Endothelial cell of umbilical vein (primary cell): ENCODE results near the gene ZBP1. TPM values are rescaled to one million over a fixed set of nuclear protein-coding genes. Genes with fewer than 3 reads are reported as not detected.

ENCODE experiments used
- BruUV-seq: library from RNA; stranded (reverse); fragments of 400-500 nt; replicated peaks from 2 replicates; lab custom pipeline; 2021; lab: Mats Ljungman, UMichigan
- CTCF ChIA-PET: fragments of 300-600, 350-600 bp; sonication (Branson Sonifier 250); formaldehyde crosslinking; loops from one replicate; lab custom pipeline; 2021; ENCODE audit warnings: antibody characterized with exemption, inconsistent platforms; lab: Charles Lee
- POLR2A ChIA-PET: fragments of 300-600, 350-600 bp; sonication (Branson Sonifier 250); formaldehyde crosslinking; loops from one replicate; lab custom pipeline; 2021; ENCODE audit warnings: antibody characterized with exemption, inconsistent platforms; lab: Charles Lee
- DNase-seq: peaks from one replicate; pipeline ENCODE4 v3.0.0-alpha.2; 2011; ENCODE audit warnings: low read depth, low spot score
- FAIRE-seq: peaks from 2 replicates; lab custom pipeline; 2011; peaks lifted over from hg19 to GRCh38; lab: Jason Lieb, UNC
- H2AFZ ChIP-seq: 2 replicates; pipeline ENCODE4 v1.6.0; 2012; ENCODE audit warnings: low read depth, low read length, control low read depth, inconsistent platforms
- H3K27ac ChIP-seq: 2 replicates; pipeline ENCODE4 v1.5.1; 2011; ENCODE audit warnings: low read depth, mild to moderate bottlenecking, control low read depth, low read length, moderate library complexity; ENCODE audit not compliant: insufficient read depth
- H3K27me3 ChIP-seq, 2 experiments: 2 replicates each; pipeline versions ENCODE4 v1.6.0 to v1.6.1; 2011; ENCODE audit warnings: low read length in 2 of 2, mixed read lengths in 1 of 2; ENCODE audit not compliant: control insufficient read depth in 2 of 2, insufficient read depth in 2 of 2
- H3K36me3 ChIP-seq, 2 experiments: 2 replicates in 1 of 2; 3 replicates in 1 of 2; pipeline ENCODE4 v1.5.1; 2011; ENCODE audit warnings: low read length in 2 of 2, mild to moderate bottlenecking in 1 of 2, moderate library complexity in 1 of 2; ENCODE audit not compliant: control insufficient read depth in 2 of 2, insufficient read depth in 2 of 2; ENCODE audit errors: extremely low read depth in 1 of 2
- H3K4me1 ChIP-seq: 3 replicates; pipeline ENCODE4 v1.5.1; 2011; ENCODE audit warnings: mild to moderate bottlenecking, low read length; ENCODE audit not compliant: control insufficient read depth, insufficient read depth; ENCODE audit errors: extremely low read depth
- H3K4me2 ChIP-seq: 2 replicates; pipeline ENCODE4 v1.6.1; 2011; ENCODE audit warnings: low read length, control low read depth, mixed read lengths; ENCODE audit not compliant: insufficient read depth
- H3K4me3 ChIP-seq, 3 experiments: fragments of 200-600 bp in 1 of 3; sonication (generic), shearing (Covaris generic) in 1 of 3; replicated peaks in 1 of 3; 2 replicates each; pipeline ENCODE4 v1.5.1; 2011 to 2016; ENCODE audit warnings: control low read depth in 3 of 3, low read length in 3 of 3, mild to moderate bottlenecking in 2 of 3, inconsistent platforms in 1 of 3, low read depth in 1 of 3, moderate library complexity in 1 of 3; ENCODE audit not compliant: insufficient read depth in 1 of 3
- H3K79me2 ChIP-seq: 2 replicates; pipeline ENCODE4 v1.6.0; 2012; ENCODE audit warnings: low read length, inconsistent platforms; ENCODE audit not compliant: control insufficient read depth, insufficient read depth
- H3K9ac ChIP-seq: replicated peaks from 2 replicates; pipeline ENCODE3; 2011; ENCODE audit warnings: low read length, control low read depth; ENCODE audit not compliant: insufficient read depth; ENCODE audit errors: extremely low read depth
- H3K9me1 ChIP-seq: replicated peaks from 3 replicates; pipeline ENCODE4 v1.6.0; 2011; ENCODE audit warnings: mild to moderate bottlenecking, low read length; ENCODE audit not compliant: control insufficient read depth, insufficient read depth; ENCODE audit errors: extremely low read depth
- H3K9me3 ChIP-seq: replicated peaks from 2 replicates; pipeline ENCODE4 v1.5.1; 2012; ENCODE audit warnings: low read length, inconsistent platforms; ENCODE audit not compliant: control insufficient read depth, insufficient read depth
- H4K20me1 ChIP-seq: replicated peaks from 2 replicates; pipeline ENCODE3; 2011; ENCODE audit warnings: mild to moderate bottlenecking, low read length; ENCODE audit not compliant: control insufficient read depth, insufficient read depth; ENCODE audit errors: extremely low read depth
- CTCF ChIP-seq, 2 donors: IDR thresholded peaks; 1 replicate in 1 of 2; 2 replicates in 1 of 2; pipeline ENCODE4 v1.5.1; 2011; ENCODE audit warnings: low read length in 2 of 2, mild to moderate bottlenecking in 2 of 2, moderate library complexity in 2 of 2, control low read depth in 1 of 2, inconsistent platforms in 1 of 2, low read depth in 1 of 2; ENCODE audit not compliant: insufficient read depth in 1 of 2; ENCODE audit errors: extremely low read depth in 1 of 2
- EZH2 ChIP-seq: IDR thresholded peaks from 2 replicates; pipeline ENCODE4 v1.6.1; 2012; ENCODE audit warnings: borderline replicate concordance, low read depth, mild to moderate bottlenecking, moderate library complexity, low read length, inconsistent platforms; ENCODE audit not compliant: severe bottlenecking
- FOS ChIP-seq: IDR thresholded peaks from 2 replicates; pipeline ENCODE4 v1.6.1; 2011; ENCODE audit warnings: mild to moderate bottlenecking, low read length, moderate library complexity, borderline replicate concordance; ENCODE audit not compliant: insufficient read depth
- GATA2 ChIP-seq: IDR thresholded peaks from 2 replicates; pipeline ENCODE4 v1.7.0; 2011; ENCODE audit warnings: low read depth, mild to moderate bottlenecking, moderate library complexity, mixed read lengths, low read length; ENCODE audit not compliant: insufficient read length, insufficient read depth
- JUN ChIP-seq: IDR thresholded peaks from 2 replicates; pipeline ENCODE4 v1.6.1; 2011; ENCODE audit warnings: borderline replicate concordance, low read depth; ENCODE audit not compliant: insufficient read length, insufficient read depth
- MAX ChIP-seq: IDR thresholded peaks from 2 replicates; pipeline ENCODE4 v1.6.1; 2011; ENCODE audit not compliant: insufficient read depth, insufficient read length
- MYC ChIP-seq: IDR thresholded peaks from one replicate; pipeline ENCODE4 v1.6.1; 2011; ENCODE audit warnings: mild to moderate bottlenecking, low read depth, low read length
- POLR2A ChIP-seq: IDR thresholded peaks from 2 replicates; pipeline ENCODE4 v1.6.1; 2012; ENCODE audit warnings: low read depth, mild to moderate bottlenecking, control low read depth, low read length
- POLR2AphosphoS5 ChIP-seq: IDR thresholded peaks from 2 replicates; pipeline ENCODE4 v1.6.1; 2012; ENCODE audit warnings: low read depth, mild to moderate bottlenecking, control low read depth, low read length, moderate library complexity; ENCODE audit not compliant: insufficient read depth
- dilution Hi-C: fragments of 300-500 bp; cut with MboI; formaldehyde crosslinking; loops from one replicate; pipeline ENCODE4 v1.15.0; 2019; ENCODE audit warnings: low sequenced_read_pairs; ENCODE audit not compliant: extremely low pct_ligation_motif_present
- intact Hi-C: fragments of 100-400 bp; cut with micrococcal nuclease; formaldehyde crosslinking; loops from one replicate; pipeline ENCODE4 v1.10.0; 2022
- polyA plus RNA-seq, 4 experiments: library from polyadenylated mRNA; depleted of rRNA in 3 of 4; stranded (reverse) in 3 of 4; unstranded in 1 of 4; fragments of >200 nt; gene quantifications; 2 replicates each; pipeline versions ENCODE4 v1.2.1 to v1.2.3, GENCODE V29; 2011 to 2012; ENCODE audit warnings: missing spikeins in 1 of 4
- total RNA-seq: library from RNA; stranded (reverse); gene quantifications from 2 replicates; pipeline ENCODE4 v1.2.3, GENCODE V29; 2021

Gene ZBP1
- total and polyA plus RNA-seq, 2 donors (not counting 3 experiments of a cell fraction or from before 2014, with no cell fraction given): not detected

DNA sequence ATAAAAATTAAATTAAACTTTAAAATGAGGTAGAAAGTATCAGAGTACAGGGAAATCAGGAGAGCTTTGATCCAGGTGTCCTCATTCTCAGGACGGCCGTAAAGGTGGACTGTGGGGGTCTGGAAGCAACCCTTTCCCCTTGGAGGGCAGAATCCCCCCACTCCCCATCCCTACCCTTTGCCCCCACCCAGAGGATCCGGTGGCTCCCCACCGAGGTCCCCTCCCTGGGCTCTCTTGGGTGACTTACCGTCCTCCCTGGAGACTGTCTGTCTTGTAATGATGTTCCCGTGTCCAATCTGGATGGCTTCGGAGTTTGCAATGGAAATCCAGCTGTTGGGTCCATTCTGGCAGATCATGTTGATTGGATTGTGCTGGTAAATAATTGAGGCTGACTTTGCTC, 7.3 kb downstream of the ZBP1 start:
- no TSS peak for BruUV-seq

GRCh38 chr20:57612436-57612835, 7.8 kb downstream of the ZBP1 start:
- intact Hi-C loops (no loop called here), dilution Hi-C loops (no loop called here)
- CTCF ChIA-PET: interaction anchor here (1.3 kb wide), 1 partner anchor 10 kb away, joined by 8 read pairs; no protein-coding TSS in a partner anchor
- Histone ChIP-seq H3K9me3 (no peaks in the 10 kb centered on the region), H3K4me3 (no peak overlapping the region), H3K9ac (no peak overlapping the region), H2AFZ (no peak overlapping the region), H3K79me2 (no peaks in the 10 kb centered on the region), H3K27ac (no peak overlapping the region), H3K4me1 (no peaks in the 10 kb centered on the region), H3K27me3 (no peaks in the 10 kb centered on the region), H3K36me3 (no peaks in the 10 kb centered on the region), H3K4me2 (no peak overlapping the region), H4K20me1 (no peaks in the 10 kb centered on the region), H3K9me1 (no peaks in the 10 kb centered on the region)
- no TSS peak for BruUV-seq
- TF ChIP-seq MYC: no peak
- no peak for TF ChIP-seq POLR2A
- TF ChIP-seq MAX: no peak
- TF ChIP-seq EZH2: no peak
- TF ChIP-seq CTCF (IDR thresholded peaks at IDR 0.05; ENCODE audit: extremely low read depth in 1 of 2, insufficient read depth in 1 of 2, low read depth in 1 of 2, low read length in 2 of 2): no peak
- no peak for TF ChIP-seq GATA2
- TF ChIP-seq FOS: no peak
- TF ChIP-seq POLR2AphosphoS5: no peak
- no peak for TF ChIP-seq JUN
- POLR2A ChIA-PET: no interaction called here
- DNase-seq: no peak
- no peak for FAIRE-seq

More for the DNA sequence above, 7.3 kb downstream of the ZBP1 start:
- Histone ChIP-seq H3K36me3 (no peaks in the 10 kb centered on the region), H3K27ac (no peak overlapping the region), H3K9me1 (no peaks in the 10 kb centered on the region), H4K20me1 (no peaks in the 10 kb centered on the region), H3K4me3 (no peak overlapping the region), H3K4me2 (no peak overlapping the region), H3K4me1 (no peaks in the 10 kb centered on the region), H2AFZ (no peak overlapping the region), H3K9ac (no peak overlapping the region), H3K9me3 (no peaks in the 10 kb centered on the region), H3K27me3 (no peaks in the 10 kb centered on the region), H3K79me2 (no peaks in the 10 kb centered on the region)
- intact Hi-C loops (no loop called here), dilution Hi-C loops (no loop called here)
- TF ChIP-seq EZH2: no peak
- CTCF ChIA-PET: interaction anchor here (1.3 kb wide), 1 partner anchor 10 kb away, joined by 8 read pairs; no protein-coding TSS in a partner anchor
- DNase-seq (no peak), FAIRE-seq (no peak)
- POLR2A ChIA-PET: no interaction called here
